ENCODE results near the gene WNT9A.

Gene WNT9A

GRCh38 chr1:227941509-227942020 is 6.2 kb downstream of the WNT9A start (continued):
- TF ChIP-seq ZFP30 (CRISPR knock-in tag; IDR thresholded peaks at IDR 0.05) (no peak), ARNTL (CRISPR knock-in tag; IDR thresholded peaks at IDR 0.05; ENCODE audit: borderline replicate concordance, low read depth) (no peak), ZNF70 (CRISPR knock-in tag; IDR thresholded peaks at IDR 0.05) (no peak), ESRRG (CRISPR knock-in tag; IDR thresholded peaks at IDR 0.05) (no peak)
- TF ChIP-seq, protein P1, sequence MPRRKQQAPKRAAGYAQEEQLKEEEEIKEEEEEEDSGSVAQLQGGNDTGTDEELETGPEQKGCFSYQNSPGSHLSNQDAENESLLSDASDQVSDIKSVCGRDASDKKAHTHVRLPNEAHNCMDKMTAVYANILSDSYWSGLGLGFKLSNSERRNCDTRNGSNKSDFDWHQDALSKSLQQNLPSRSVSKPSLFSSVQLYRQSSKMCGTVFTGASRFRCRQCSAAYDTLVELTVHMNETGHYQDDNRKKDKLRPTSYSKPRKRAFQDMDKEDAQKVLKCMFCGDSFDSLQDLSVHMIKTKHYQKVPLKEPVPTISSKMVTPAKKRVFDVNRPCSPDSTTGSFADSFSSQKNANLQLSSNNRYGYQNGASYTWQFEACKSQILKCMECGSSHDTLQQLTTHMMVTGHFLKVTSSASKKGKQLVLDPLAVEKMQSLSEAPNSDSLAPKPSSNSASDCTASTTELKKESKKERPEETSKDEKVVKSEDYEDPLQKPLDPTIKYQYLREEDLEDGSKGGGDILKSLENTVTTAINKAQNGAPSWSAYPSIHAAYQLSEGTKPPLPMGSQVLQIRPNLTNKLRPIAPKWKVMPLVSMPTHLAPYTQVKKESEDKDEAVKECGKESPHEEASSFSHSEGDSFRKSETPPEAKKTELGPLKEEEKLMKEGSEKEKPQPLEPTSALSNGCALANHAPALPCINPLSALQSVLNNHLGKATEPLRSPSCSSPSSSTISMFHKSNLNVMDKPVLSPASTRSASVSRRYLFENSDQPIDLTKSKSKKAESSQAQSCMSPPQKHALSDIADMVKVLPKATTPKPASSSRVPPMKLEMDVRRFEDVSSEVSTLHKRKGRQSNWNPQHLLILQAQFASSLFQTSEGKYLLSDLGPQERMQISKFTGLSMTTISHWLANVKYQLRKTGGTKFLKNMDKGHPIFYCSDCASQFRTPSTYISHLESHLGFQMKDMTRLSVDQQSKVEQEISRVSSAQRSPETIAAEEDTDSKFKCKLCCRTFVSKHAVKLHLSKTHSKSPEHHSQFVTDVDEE (CRISPR knock-in tag; IDR thresholded peaks at IDR 0.05), result no peak

- ATAC-seq, result no peak
- TF ChIP-seq, protein P2, sequence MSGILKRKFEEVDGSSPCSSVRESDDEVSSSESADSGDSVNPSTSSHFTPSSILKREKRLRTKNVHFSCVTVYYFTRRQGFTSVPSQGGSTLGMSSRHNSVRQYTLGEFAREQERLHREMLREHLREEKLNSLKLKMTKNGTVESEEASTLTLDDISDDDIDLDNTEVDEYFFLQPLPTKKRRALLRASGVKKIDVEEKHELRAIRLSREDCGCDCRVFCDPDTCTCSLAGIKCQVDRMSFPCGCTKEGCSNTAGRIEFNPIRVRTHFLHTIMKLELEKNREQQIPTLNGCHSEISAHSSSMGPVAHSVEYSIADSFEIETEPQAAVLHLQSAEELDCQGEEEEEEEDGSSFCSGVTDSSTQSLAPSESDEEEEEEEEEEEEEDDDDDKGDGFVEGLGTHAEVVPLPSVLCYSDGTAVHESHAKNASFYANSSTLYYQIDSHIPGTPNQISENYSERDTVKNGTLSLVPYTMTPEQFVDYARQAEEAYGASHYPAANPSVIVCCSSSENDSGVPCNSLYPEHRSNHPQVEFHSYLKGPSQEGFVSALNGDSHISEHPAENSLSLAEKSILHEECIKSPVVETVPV (CRISPR knock-in tag; IDR thresholded peaks at IDR 0.05), result no peak
- TF ChIP-seq, protein P3, sequence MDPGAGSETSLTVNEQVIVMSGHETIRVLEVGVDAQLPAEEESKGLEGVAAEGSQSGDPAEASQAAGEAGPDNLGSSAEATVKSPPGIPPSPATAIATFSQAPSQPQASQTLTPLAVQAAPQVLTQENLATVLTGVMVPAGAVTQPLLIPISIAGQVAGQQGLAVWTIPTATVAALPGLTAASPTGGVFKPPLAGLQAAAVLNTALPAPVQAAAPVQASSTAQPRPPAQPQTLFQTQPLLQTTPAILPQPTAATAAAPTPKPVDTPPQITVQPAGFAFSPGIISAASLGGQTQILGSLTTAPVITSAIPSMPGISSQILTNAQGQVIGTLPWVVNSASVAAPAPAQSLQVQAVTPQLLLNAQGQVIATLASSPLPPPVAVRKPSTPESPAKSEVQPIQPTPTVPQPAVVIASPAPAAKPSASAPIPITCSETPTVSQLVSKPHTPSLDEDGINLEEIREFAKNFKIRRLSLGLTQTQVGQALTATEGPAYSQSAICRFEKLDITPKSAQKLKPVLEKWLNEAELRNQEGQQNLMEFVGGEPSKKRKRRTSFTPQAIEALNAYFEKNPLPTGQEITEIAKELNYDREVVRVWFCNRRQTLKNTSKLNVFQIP (CRISPR knock-in tag; IDR thresholded peaks at IDR 0.05; ENCODE audit: borderline replicate concordance, low read depth), result no peak
- no peak for TF ChIP-seq BACH2 (CRISPR knock-in tag; IDR thresholded peaks at IDR 0.05; ENCODE audit: borderline replicate concordance)
- TF ChIP-seq CREB5 (CRISPR knock-in tag; IDR thresholded peaks at IDR 0.05; ENCODE audit: low read depth), result no peak
- TF ChIP-seq ZFP30 (CRISPR knock-in tag; IDR thresholded peaks at IDR 0.05), result no peak
- TF ChIP-seq ESRRG (CRISPR knock-in tag; IDR thresholded peaks at IDR 0.05), result no peak
- no peak for TF ChIP-seq RARB (CRISPR knock-in tag; IDR thresholded peaks at IDR 0.05)
- TF ChIP-seq, protein P4, sequence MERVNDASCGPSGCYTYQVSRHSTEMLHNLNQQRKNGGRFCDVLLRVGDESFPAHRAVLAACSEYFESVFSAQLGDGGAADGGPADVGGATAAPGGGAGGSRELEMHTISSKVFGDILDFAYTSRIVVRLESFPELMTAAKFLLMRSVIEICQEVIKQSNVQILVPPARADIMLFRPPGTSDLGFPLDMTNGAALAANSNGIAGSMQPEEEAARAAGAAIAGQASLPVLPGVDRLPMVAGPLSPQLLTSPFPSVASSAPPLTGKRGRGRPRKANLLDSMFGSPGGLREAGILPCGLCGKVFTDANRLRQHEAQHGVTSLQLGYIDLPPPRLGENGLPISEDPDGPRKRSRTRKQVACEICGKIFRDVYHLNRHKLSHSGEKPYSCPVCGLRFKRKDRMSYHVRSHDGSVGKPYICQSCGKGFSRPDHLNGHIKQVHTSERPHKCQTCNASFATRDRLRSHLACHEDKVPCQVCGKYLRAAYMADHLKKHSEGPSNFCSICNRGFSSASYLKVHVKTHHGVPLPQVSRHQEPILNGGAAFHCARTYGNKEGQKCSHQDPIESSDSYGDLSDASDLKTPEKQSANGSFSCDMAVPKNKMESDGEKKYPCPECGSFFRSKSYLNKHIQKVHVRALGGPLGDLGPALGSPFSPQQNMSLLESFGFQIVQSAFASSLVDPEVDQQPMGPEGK (CRISPR knock-in tag; IDR thresholded peaks at IDR 0.05; ENCODE audit: borderline replicate concordance), result no peak
Observed at GRCh38 chr1:227940791-227941241, 6.9 kb downstream of the WNT9A start.

DNA sequence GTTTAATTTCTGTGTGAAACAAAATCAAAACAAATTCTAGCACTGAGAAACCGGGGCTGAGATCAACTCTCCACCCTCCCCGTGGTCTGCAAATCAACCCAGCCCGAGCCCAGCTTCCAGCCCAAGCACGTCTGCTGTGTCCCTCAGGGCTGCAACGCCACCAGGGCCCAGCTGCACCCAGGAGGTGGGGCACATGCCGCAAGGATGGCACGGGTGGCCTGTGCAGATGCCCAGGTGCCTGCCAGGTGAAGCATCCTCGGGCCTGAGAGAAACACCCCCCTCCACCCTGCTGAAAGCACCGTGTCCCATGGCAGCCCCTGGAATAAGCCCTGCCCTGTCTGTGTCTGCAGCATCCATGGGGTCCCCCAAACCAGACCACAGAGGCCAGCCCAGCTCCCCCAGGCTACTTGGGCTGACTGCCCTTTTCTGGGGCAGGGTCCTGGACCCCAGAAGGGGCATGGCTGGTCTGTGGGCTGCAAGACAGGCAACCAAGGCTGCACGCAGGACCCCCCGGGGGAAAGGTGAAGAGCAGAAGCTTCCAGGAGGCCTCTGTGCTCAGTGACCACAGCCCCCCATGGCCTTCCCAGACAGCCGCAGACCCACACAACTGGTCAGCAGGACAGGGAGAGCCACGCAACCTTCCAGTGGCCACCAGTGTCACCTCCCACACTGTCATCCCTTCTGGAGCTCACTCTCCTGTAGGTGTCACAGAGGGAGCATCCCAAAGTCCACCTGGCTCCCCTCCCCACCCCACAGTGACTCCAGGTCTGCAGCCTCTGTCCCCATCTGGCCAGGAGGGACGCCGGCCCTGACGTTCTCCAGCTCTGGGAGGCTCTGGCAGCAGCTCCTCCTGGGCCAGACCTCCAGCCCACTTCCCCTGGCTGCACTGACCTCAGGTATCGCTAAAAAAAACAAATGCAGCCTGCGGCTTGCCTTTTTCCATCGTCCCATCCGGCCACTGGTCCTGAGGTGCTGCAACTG is 7.7 kb downstream of the WNT9A start:
- TF ChIP-seq TOX (CRISPR knock-in tag; IDR thresholded peaks at IDR 0.05; ENCODE audit: borderline replicate concordance) (no peak), GLIS3 (CRISPR knock-in tag; IDR thresholded peaks at IDR 0.05) (no peak), ZFP3 (CRISPR knock-in tag; IDR thresholded peaks at IDR 0.05) (no peak)
- no peak for ATAC-seq

DNA sequence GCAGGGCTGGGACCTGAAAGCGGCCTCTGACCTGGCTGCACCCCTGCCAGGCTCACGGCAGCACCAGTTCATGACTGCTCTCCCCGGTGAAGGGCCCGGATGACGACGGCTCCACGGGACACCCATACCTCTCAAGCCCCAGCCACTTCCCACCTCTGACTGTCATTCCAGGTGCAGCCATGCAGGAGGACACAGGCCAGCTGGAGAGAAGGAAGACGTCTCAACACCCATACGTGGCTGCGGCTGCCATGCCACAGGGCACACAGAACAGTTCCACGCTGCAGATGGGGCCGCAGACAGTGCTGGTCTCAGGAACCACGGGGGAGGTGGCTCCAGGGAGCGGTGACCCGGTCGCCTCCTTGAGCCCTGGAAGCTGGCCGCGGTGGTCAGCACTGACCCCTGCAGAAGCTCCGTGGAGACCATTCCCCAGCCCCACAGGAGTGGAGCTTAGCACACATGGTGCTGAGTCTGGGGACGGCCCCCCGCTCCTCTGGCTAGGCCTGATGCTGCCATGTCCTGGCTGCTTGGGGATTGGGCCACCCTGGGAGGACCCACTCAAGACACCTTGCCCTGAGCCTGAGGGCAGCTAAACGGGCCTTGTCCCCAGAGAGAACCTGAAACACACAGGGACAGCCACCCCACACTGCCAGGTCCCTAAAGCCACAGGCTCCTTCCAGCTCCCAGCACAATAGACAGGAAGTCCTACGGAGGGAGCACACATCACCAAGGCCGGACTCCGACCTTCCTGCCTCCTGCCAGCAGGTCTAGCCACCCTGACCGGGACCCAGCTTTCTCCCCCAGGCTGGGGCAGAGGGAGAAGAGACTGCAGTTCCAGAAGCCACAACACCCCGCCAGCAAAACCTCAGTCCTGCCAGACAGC is 8.6 kb downstream of the WNT9A start:
- no peak for ATAC-seq
- TF ChIP-seq ZNF70 (CRISPR knock-in tag; IDR thresholded peaks at IDR 0.05) (no peak), RARB (CRISPR knock-in tag; IDR thresholded peaks at IDR 0.05) (no peak), GLIS3 (CRISPR knock-in tag; IDR thresholded peaks at IDR 0.05) (no peak), ZFP30 (CRISPR knock-in tag; IDR thresholded peaks at IDR 0.05) (no peak), ESRRG (CRISPR knock-in tag; IDR thresholded peaks at IDR 0.05) (no peak), PPARA (CRISPR knock-in tag; IDR thresholded peaks at IDR 0.05; ENCODE audit: borderline replicate concordance) (no peak), ZNF565 (CRISPR knock-in tag; conservative IDR thresholded peaks at IDR 0.05; ENCODE audit: low read depth) (no peak), ISL1 (CRISPR knock-in tag; IDR thresholded peaks at IDR 0.05) (no peak)
- TF ChIP-seq, protein P1 (CRISPR knock-in tag; IDR thresholded peaks at IDR 0.05), result no peak
- TF ChIP-seq, protein P2 (CRISPR knock-in tag; IDR thresholded peaks at IDR 0.05), result no peak
